Measurements from ENCODE around the gene GPR153.

DNA sequence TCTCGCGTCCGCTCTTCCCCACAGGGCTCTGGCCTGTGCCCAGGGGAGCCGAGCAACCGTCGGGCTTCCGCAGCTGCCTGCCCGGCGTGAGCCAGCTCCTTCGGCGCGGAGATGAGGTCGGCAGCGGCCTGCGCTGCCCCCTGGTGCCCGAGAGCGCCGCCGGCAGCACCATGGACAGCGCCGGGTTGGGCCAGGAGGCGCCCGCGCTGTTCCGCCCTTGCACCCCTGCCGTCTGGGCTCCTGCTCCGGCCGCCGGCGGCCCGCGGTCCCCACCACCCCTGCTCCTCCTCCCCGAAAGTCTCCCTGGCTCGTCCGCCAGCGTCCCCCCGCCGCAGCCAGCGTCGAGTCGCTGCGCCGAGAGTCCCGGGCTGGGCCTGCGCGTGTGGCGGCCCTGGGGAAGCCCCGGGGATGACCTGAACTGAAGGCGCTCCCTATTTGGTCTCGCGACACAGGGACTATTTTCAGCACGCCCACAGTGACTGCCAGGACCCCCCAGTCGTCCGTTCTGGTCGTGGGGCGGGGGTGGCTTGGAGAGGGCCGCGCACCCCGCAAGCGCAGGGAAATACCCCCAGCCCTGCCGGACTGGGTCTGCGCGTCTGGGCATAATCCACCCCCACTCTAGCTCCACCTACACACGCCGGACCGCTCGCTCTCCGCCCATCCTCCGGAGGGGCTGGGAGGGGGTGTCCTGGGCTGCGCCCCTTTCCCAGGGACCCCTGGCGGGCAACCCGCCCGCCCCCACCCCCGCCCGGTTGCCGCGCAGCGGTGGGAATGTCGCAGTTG is 15.6 kb downstream of the GPR153 start:
- TF ChIP-seq CTCF (IDR thresholded peaks at IDR 0.05; ENCODE audit: low read length) = peak; percentile 69
- TF ChIP-seq EZH2 (IDR thresholded peaks at IDR 0.05; ENCODE audit: borderline replicate concordance, low read length) = no peak
